Large intestine (tissue), 12 donors: Measurements from ENCODE around the gene H1-8. TPM values are rescaled to one million over a fixed set of nuclear protein-coding genes. Genes with fewer than 3 reads are reported as not detected.
A peak's percentile ranks its signal among the peaks of the same experiment; 100 is the strongest.
"Not testable (repeated sequence)": the region's sequence is repeated elsewhere in the genome, so short reads cannot be mapped to it uniquely, and the experiment has no call there.

Experiments used
- DNase-seq, 2 donors: peaks; one replicate each; pipeline versions ENCODE4 v3.0.0 to v3.0.0-alpha.2; 2013
- H3K27ac ChIP-seq: one replicate; pipeline ENCODE4 v1.5.1; 2013; ENCODE audit warnings: low read length
- H3K27me3 ChIP-seq: 2 replicates; pipeline ENCODE4 v1.6.1; 2013; ENCODE audit warnings: low read length; ENCODE audit not compliant: control insufficient read depth, insufficient read depth
- H3K36me3 ChIP-seq: 2 replicates; pipeline ENCODE4 v1.6.1; 2013; ENCODE audit warnings: low read length; ENCODE audit not compliant: control insufficient read depth, insufficient read depth
- H3K4me1 ChIP-seq: one replicate; pipeline ENCODE4 v1.6.1; 2013; ENCODE audit warnings: low read length; ENCODE audit not compliant: control insufficient read depth, insufficient read depth
- H3K4me3 ChIP-seq: one replicate; pipeline ENCODE4 v1.5.1; 2013; ENCODE audit warnings: low read length
- H3K9me3 ChIP-seq: one replicate; pipeline ENCODE4 v1.6.1; 2013; ENCODE audit warnings: mild to moderate bottlenecking, low read depth, low read length, moderate library complexity; ENCODE audit not compliant: control insufficient read depth
- WGBS: methylation state at CpG from one replicate; pipeline ENCODE4 v1.1.5; 2013; ENCODE audit warnings: low lambda C conversion rate; ENCODE audit not compliant: insufficient coverage; 5-methylcytosine and 5-hydroxymethylcytosine counted together
- long read RNA-seq, 11 donors: transcript quantifications; one replicate each; lab custom pipeline, GENCODE V29; 2026
- polyA plus RNA-seq: library from polyadenylated mRNA; unstranded; fragments of 120-200 nt; gene quantifications from one replicate; pipeline ENCODE4 v1.2.1, GENCODE V29; 2013

The H1-8 gene
- not detected for polyA plus RNA-seq
- long read RNA-seq, donor 1, result 0 reads
- long read RNA-seq, donor 2, result 0 reads
- long read RNA-seq, donor 3, result 0 reads
- long read RNA-seq, donor 4, result 0 reads
- long read RNA-seq, donor 5, result 0 reads
- long read RNA-seq, donor 6, result 0 reads
- long read RNA-seq, donor 7, result 0 reads
- long read RNA-seq, donor 8, result 0 reads
- long read RNA-seq, donor 9, result 0 reads
- long read RNA-seq, donor 10, result 0 reads
- long read RNA-seq, donor 11, result 0 reads

- H3K4me3 ChIP-seq, result no peak within 1 kb of the TSS
- no peaks in the 10 kb centered on the region for H3K9me3 ChIP-seq
- no peak within 1 kb of the TSS for H3K27ac ChIP-seq
- DNase-seq, result no peak
- H3K4me1 ChIP-seq, result no peaks in the 10 kb centered on the region
- no CpG with 5 or more reads among the region's 16 CpGs for WGBS
- H3K27me3 ChIP-seq, result no peaks in the 10 kb centered on the region
- H3K36me3 ChIP-seq, result no peaks in the 10 kb centered on the region
These were observed at the start of gene H1-8 for GRCh38 chr3:129543156-129543790. H1-8 (plus strand) TSS chr3:129543175; CDS start chr3:129543219, 44 bp downstream.

- Histone ChIP-seq H3K36me3 (peaks cover 40% of the 10 kb centered on the region), H3K27me3 (no peaks in the 10 kb centered on the region), H3K27ac (no peak overlapping the region), H3K9me3 (no peaks in the 10 kb centered on the region), H3K4me1 (peaks cover 2% of the 10 kb centered on the region), H3K4me3 (no peak overlapping the region)
- no peak for DNase-seq
- WGBS, result 100% methylated on average over 1 of the region's 4 CpGs
These were observed 49.8 kb upstream of the H1-8 start for GRCh38 chr3:129493206-129493605.

- no CpG with 5 or more reads among the region's 5 CpGs for WGBS
- not testable (repeated sequence) for H3K9me3 ChIP-seq, DNase-seq, H3K4me3 ChIP-seq, H3K4me1 ChIP-seq, H3K27me3 ChIP-seq
- H3K27ac ChIP-seq, result peak overlapping the region; percentile 12
- peaks cover 40% of the 10 kb centered on the region for H3K36me3 ChIP-seq
These were observed 48.5 kb upstream of the H1-8 start for GRCh38 chr3:129494499-129494898.

- not testable (repeated sequence) for H3K9me3 ChIP-seq, H3K27me3 ChIP-seq, DNase-seq, H3K4me3 ChIP-seq, H3K4me1 ChIP-seq
- peak overlapping the region; percentile 33 for H3K27ac ChIP-seq
- no CpG with 5 or more reads among the region's 10 CpGs for WGBS
- peaks cover 44% of the 10 kb centered on the region for H3K36me3 ChIP-seq
These were observed 47.9 kb upstream of the H1-8 start for GRCh38 chr3:129495006-129495639.

- WGBS, result no CpG with 5 or more reads among the region's 2 CpGs
- not testable (repeated sequence) for DNase-seq, H3K9me3 ChIP-seq, H3K27ac ChIP-seq, H3K4me1 ChIP-seq, H3K27me3 ChIP-seq, H3K4me3 ChIP-seq
- H3K36me3 ChIP-seq, result peaks cover 48% of the 10 kb centered on the region
These were observed 45.1 kb upstream of the H1-8 start for GRCh38 chr3:129497876-129498275.

GRCh38 chr3:129498603-129499488, 44.1 kb upstream of the H1-8 start:
- H3K4me1 ChIP-seq, H3K27me3 ChIP-seq, H3K4me3 ChIP-seq, H3K27ac ChIP-seq, DNase-seq, H3K9me3 ChIP-seq: not testable (repeated sequence)
- WGBS, result no CpG with 5 or more reads among the region's 8 CpGs
- H3K36me3 ChIP-seq, result peaks cover 48% of the 10 kb centered on the region

- H3K9me3 ChIP-seq, H3K27ac ChIP-seq, DNase-seq, H3K4me3 ChIP-seq, H3K4me1 ChIP-seq, H3K27me3 ChIP-seq: not testable (repeated sequence)
- peaks cover 53% of the 10 kb centered on the region for H3K36me3 ChIP-seq
- no CpG with 5 or more reads among the region's 14 CpGs for WGBS
These were observed 43.2 kb upstream of the H1-8 start for GRCh38 chr3:129499604-129500333.

- H3K27ac ChIP-seq, result no peak overlapping the region
- no peaks in the 10 kb centered on the region for H3K27me3 ChIP-seq
- no peaks in the 10 kb centered on the region for H3K9me3 ChIP-seq
- no peaks in the 10 kb centered on the region for H3K4me1 ChIP-seq
- H3K36me3 ChIP-seq, result peaks cover 55% of the 10 kb centered on the region
- WGBS, result no CpG with 5 or more reads among the region's 5 CpGs
- H3K4me3 ChIP-seq, result no peak overlapping the region
- no peak for DNase-seq
These were observed 42.7 kb upstream of the H1-8 start for GRCh38 chr3:129500334-129500658.

- Histone ChIP-seq H3K9me3 (no peaks in the 10 kb centered on the region), H3K4me1 (no peaks in the 10 kb centered on the region), H3K27me3 (no peaks in the 10 kb centered on the region), H3K4me3 (no peak overlapping the region), H3K27ac (no peak overlapping the region), H3K36me3 (peaks cover 60% of the 10 kb centered on the region)
- DNase-seq, result no peak
- WGBS, result 72% methylated on average over 2 of the region's 5 CpGs
These were observed 41.3 kb upstream of the H1-8 start for GRCh38 chr3:129501630-129502029.
